ENCODE measurements around the gene KREMEN1. TPM values are rescaled to one million over a fixed set of nuclear protein-coding genes. Genes with fewer than 3 reads are reported as not detected.
A peak's percentile ranks its signal among the peaks of the same experiment; 100 is the strongest.

KREMEN1 gene, protein sequence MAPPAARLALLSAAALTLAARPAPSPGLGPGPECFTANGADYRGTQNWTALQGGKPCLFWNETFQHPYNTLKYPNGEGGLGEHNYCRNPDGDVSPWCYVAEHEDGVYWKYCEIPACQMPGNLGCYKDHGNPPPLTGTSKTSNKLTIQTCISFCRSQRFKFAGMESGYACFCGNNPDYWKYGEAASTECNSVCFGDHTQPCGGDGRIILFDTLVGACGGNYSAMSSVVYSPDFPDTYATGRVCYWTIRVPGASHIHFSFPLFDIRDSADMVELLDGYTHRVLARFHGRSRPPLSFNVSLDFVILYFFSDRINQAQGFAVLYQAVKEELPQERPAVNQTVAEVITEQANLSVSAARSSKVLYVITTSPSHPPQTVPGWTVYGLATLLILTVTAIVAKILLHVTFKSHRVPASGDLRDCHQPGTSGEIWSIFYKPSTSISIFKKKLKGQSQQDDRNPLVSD
- 24.6 TPM for total RNA-seq

DNA sequence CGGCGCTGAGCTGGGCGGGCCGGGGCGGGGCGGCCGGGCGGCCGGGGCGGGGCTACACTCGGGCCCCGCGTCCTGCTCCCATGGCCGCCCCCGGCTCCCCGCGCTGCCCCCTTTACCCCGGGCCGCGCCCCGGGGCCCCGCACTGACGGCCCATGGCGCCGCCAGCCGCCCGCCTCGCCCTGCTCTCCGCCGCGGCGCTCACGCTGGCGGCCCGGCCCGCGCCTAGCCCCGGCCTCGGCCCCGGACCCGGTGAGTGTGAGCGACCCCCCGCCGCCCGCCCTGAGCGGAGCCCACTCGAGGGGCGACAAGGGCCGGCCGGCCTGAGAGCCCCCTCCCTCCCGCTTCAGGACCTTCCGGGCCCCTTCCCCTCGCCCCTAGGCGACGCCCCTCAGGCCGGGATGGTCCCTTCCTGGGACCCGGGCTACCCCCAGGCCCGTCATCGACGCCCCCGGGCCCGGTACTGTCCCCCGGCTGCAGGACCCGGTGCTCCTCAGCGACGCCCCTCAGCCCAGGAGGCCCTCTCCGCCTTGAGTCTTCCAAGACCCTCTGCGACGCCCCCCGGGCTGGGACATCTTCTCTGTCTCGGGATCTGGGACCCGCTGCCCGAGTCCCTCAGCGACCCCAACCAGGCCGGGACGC lies at the start of gene KREMEN1:
TSS of gene KREMEN1 (plus strand) at position 57 of the 639 bp plus-strand sequence. CDS start at position 153, 96 bp downstream.
- DNase-seq (ENCODE audit: extremely low spot score in 2 of 2) = no peak
- TF ChIP-seq, protein P1, sequence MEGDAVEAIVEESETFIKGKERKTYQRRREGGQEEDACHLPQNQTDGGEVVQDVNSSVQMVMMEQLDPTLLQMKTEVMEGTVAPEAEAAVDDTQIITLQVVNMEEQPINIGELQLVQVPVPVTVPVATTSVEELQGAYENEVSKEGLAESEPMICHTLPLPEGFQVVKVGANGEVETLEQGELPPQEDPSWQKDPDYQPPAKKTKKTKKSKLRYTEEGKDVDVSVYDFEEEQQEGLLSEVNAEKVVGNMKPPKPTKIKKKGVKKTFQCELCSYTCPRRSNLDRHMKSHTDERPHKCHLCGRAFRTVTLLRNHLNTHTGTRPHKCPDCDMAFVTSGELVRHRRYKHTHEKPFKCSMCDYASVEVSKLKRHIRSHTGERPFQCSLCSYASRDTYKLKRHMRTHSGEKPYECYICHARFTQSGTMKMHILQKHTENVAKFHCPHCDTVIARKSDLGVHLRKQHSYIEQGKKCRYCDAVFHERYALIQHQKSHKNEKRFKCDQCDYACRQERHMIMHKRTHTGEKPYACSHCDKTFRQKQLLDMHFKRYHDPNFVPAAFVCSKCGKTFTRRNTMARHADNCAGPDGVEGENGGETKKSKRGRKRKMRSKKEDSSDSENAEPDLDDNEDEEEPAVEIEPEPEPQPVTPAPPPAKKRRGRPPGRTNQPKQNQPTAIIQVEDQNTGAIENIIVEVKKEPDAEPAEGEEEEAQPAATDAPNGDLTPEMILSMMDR (IDR thresholded peaks at IDR 0.05) = no peak
- TF ChIP-seq POLR2AphosphoS5 (IDR thresholded peaks at IDR 0.05; ENCODE audit: insufficient read depth in 1 of 2, low read depth in 1 of 2) = no peak
- TF ChIP-seq POLR2A (IDR thresholded peaks at IDR 0.05) = no peak
- no peaks in the 10 kb centered on the region for H3K36me3 ChIP-seq
- H3K27ac ChIP-seq = peak within 1 kb of the TSS; percentile 84
- H3K27me3 ChIP-seq = no peaks in the 10 kb centered on the region
- peaks cover 45% of the 10 kb centered on the region for H3K4me1 ChIP-seq
- intact Hi-C loops (cut with DNase I) = no loop called here
- H3K9me3 ChIP-seq = no peaks in the 10 kb centered on the region
- peak within 1 kb of the TSS; percentile 79 to 82 for H3K4me3 ChIP-seq

DNA sequence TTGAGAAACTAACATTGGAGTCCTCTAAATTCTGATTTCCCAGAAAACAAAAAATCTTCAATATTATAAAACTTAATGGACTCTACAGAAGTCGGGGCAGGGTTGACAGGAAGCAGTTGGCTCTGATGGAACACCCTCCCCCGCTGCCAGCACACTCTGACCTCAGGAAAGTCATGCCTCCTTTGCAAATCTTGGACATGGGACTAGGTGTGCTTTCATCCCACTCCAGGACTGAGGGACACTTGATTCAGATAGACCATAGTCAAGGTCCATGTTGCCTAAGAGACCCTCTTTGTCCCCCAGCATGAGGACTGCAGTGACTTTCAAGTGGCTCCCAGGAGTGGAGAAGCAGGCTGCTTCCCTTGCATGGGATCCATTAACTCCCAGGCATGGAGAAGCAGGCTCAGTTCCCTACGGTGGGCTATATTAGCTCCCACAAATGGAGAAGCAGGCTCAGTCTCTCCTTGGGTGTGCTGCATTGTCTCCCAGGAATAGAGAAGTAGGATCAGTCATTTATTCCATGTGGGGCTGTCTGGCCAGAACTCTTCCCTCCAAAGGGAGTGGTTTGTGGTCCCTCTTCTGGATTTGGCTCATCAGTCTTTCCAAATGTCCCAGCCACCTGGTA lies 49.6 kb upstream of the KREMEN1 start:
- intact Hi-C loops (cut with DNase I) = no loop called here

DNA sequence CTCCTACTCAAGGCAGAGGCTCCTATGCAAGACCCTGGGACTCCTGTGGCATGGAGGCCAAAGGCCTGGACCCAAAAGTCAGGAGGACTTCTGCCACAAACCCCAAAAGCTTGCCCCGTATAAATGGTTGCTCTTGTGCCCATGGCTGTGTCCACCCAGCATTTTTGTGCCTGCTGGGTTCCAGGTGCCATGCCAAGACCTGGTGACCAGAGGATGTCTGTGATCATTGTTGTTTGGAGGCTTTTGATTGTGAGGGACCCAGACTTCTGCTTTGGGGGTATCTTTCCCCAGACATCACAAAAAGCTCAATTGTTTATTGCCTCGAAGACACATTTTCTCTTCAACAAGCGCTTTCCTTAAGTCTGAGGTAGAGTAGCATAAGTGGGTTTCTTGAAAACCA lies 46.3 kb upstream of the KREMEN1 start:
- Histone ChIP-seq H3K9me3 (no peaks in the 10 kb centered on the region), H3K4me1 (peaks cover 27% of the 10 kb centered on the region), H3K36me3 (no peaks in the 10 kb centered on the region), H3K4me3 (no peak overlapping the region), H3K27ac (no peak overlapping the region), H3K27me3 (no peaks in the 10 kb centered on the region)
- TF ChIP-seq, protein P1 (IDR thresholded peaks at IDR 0.05) = no peak
- TF ChIP-seq POLR2A (IDR thresholded peaks at IDR 0.05) (no peak), POLR2AphosphoS5 (IDR thresholded peaks at IDR 0.05; ENCODE audit: insufficient read depth in 1 of 2, low read depth in 1 of 2) (no peak)
- DNase-seq (ENCODE audit: extremely low spot score in 2 of 2) = no peak
- intact Hi-C loops (cut with DNase I) = no loop called here

More for the DNA sequence above, 49.6 kb upstream of the KREMEN1 start:
- TF ChIP-seq, protein P1 (IDR thresholded peaks at IDR 0.05) = no peak
- TF ChIP-seq POLR2A (IDR thresholded peaks at IDR 0.05) (no peak), POLR2AphosphoS5 (IDR thresholded peaks at IDR 0.05; ENCODE audit: insufficient read depth in 1 of 2, low read depth in 1 of 2) (no peak)
- peaks cover 10% of the 10 kb centered on the region for H3K4me1 ChIP-seq
- H3K4me3 ChIP-seq = no peak overlapping the region
- no peaks in the 10 kb centered on the region for H3K9me3 ChIP-seq
- peaks cover 0 to 2% of the 10 kb centered on the region in 2 donors for H3K36me3 ChIP-seq
- H3K27me3 ChIP-seq = no peaks in the 10 kb centered on the region
- DNase-seq (ENCODE audit: extremely low spot score in 2 of 2) = no peak
- no peak overlapping the region for H3K27ac ChIP-seq

DNA sequence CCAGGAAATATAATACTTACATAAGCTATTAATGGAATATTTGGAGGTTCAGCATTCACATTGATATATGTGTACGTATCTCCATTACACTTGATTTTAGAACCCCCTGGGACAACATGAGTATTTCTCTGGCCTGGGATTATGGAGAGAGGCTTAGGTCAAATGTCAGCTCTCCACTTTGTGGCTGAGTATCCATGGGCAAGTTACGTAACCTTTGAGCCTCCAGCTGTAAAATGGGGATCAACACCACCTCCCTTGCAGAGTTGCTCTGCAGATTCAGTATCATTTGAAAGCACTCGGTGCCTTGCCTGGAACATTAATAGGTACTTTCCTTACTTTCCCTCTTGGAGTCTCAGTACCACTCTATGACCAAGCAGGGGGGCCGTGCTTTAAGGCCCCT lies 44.4 kb upstream of the KREMEN1 start:
- H3K27me3 ChIP-seq = no peaks in the 10 kb centered on the region
- intact Hi-C loops (cut with DNase I) = no loop called here
- no peak for TF ChIP-seq POLR2A (IDR thresholded peaks at IDR 0.05)
- TF ChIP-seq, protein P1 (IDR thresholded peaks at IDR 0.05) = no peak
- no peak for TF ChIP-seq POLR2AphosphoS5 (IDR thresholded peaks at IDR 0.05; ENCODE audit: insufficient read depth in 1 of 2, low read depth in 1 of 2)
- no peak overlapping the region for H3K27ac ChIP-seq
- H3K36me3 ChIP-seq = no peaks in the 10 kb centered on the region
- no peaks in the 10 kb centered on the region for H3K9me3 ChIP-seq
- H3K4me1 ChIP-seq = peaks cover 35% of the 10 kb centered on the region
- no peak overlapping the region for H3K4me3 ChIP-seq
- no peak for DNase-seq (ENCODE audit: extremely low spot score in 2 of 2)
